HCT116 (cell line): ENCODE measurements around the gene PPT2.
A peak's percentile ranks its signal among the peaks of the same experiment; 100 is the strongest.

ENCODE experiments used
- EZH2phosphoT487 ChIP-seq: fragments of 200-600 bp; IDR thresholded peaks from 2 replicates; pipeline ENCODE4 v1.6.1; 2018; ENCODE audit warnings: antibody characterized with exemption, borderline replicate concordance
- POLR2AphosphoS5 ChIP-seq: IDR thresholded peaks from 2 replicates; pipeline ENCODE4 v1.6.1; 2011; ENCODE audit warnings: mild to moderate bottlenecking, low read depth, low read length, moderate library complexity
- REST ChIP-seq: IDR thresholded peaks from 2 replicates; pipeline ENCODE4 v1.6.1; 2012; ENCODE audit warnings: low read depth
- SIN3A ChIP-seq: IDR thresholded peaks from 2 replicates; pipeline ENCODE4 v1.6.1; 2012; ENCODE audit warnings: low read depth
- SP1 ChIP-seq: IDR thresholded peaks from 2 replicates; pipeline ENCODE4 v1.6.1; 2012; ENCODE audit warnings: low read depth
- ZNF274 ChIP-seq: fragments of 200-500 bp; sonication (Bioruptor generic); IDR thresholded peaks from 2 replicates; pipeline ENCODE4 v1.6.1; 2014; ENCODE audit warnings: mild to moderate bottlenecking, low read depth, low read length, inconsistent platforms
- TF ChIP-seq, protein P1 (sequence below), 3 experiments: fragments of 200-600 bp in 1 of 3; sonication (generic) in 1 of 3; IDR thresholded peaks in 2 of 3; conservative IDR thresholded peaks in 1 of 3; 2 replicates each; pipeline ENCODE4 v1.5.1; 2012 to 2017; ENCODE audit warnings: low read depth in 2 of 3, low read length in 2 of 3, antibody characterized with exemption in 1 of 3, borderline replicate concordance in 1 of 3, control low read depth in 1 of 3, mild to moderate bottlenecking in 1 of 3, mixed read lengths in 1 of 3, mixed run types in 1 of 3, moderate library complexity in 1 of 3; ENCODE audit not compliant: insufficient read depth in 1 of 3

DNA sequence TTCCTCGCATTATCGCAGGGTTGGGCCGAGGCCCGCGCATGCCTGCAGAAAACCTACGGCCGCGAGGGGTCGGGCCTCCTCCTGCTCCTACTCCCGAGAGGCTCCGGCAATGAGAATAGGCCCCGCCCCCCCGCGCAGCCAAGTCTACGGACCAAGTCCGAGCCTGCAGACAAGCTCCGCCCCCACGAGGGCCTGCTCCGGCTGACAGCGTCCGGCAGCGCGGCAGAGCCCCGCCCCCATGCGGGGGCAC is 41.6 kb downstream of the PPT2 start:
- TF ChIP-seq, protein P1, sequence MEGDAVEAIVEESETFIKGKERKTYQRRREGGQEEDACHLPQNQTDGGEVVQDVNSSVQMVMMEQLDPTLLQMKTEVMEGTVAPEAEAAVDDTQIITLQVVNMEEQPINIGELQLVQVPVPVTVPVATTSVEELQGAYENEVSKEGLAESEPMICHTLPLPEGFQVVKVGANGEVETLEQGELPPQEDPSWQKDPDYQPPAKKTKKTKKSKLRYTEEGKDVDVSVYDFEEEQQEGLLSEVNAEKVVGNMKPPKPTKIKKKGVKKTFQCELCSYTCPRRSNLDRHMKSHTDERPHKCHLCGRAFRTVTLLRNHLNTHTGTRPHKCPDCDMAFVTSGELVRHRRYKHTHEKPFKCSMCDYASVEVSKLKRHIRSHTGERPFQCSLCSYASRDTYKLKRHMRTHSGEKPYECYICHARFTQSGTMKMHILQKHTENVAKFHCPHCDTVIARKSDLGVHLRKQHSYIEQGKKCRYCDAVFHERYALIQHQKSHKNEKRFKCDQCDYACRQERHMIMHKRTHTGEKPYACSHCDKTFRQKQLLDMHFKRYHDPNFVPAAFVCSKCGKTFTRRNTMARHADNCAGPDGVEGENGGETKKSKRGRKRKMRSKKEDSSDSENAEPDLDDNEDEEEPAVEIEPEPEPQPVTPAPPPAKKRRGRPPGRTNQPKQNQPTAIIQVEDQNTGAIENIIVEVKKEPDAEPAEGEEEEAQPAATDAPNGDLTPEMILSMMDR (IDR thresholded peaks at IDR 0.05 in 2 of 3, conservative IDR thresholded peaks at IDR 0.05 in 1 of 3; ENCODE audit: borderline replicate concordance in 1 of 3, insufficient read depth in 1 of 3, low read depth in 2 of 3, low read length in 2 of 3), result peak in 1 of 3 experiments; percentile 54; a peak in 2 of 6 replicates
- TF ChIP-seq REST, result no peak
- no peak for TF ChIP-seq SIN3A
- no peak for TF ChIP-seq EZH2phosphoT487
- no peak for TF ChIP-seq SP1
- TF ChIP-seq ZNF274, result no peak
- TF ChIP-seq POLR2AphosphoS5, result no peak; the same call in 1 of the 2 replicates
